HG03442 (cell line): ENCODE measurements around the gene TMEM208.

Experiments
- ATAC-seq: cut with Tn5 transposase; IDR thresholded peaks from one replicate; pipeline ENCODE4 v1.9.1; 2021; ENCODE audit warnings: mild to moderate bottlenecking, moderate library complexity; ENCODE audit not compliant: unreplicated experiment

Gene TMEM208

DNA sequence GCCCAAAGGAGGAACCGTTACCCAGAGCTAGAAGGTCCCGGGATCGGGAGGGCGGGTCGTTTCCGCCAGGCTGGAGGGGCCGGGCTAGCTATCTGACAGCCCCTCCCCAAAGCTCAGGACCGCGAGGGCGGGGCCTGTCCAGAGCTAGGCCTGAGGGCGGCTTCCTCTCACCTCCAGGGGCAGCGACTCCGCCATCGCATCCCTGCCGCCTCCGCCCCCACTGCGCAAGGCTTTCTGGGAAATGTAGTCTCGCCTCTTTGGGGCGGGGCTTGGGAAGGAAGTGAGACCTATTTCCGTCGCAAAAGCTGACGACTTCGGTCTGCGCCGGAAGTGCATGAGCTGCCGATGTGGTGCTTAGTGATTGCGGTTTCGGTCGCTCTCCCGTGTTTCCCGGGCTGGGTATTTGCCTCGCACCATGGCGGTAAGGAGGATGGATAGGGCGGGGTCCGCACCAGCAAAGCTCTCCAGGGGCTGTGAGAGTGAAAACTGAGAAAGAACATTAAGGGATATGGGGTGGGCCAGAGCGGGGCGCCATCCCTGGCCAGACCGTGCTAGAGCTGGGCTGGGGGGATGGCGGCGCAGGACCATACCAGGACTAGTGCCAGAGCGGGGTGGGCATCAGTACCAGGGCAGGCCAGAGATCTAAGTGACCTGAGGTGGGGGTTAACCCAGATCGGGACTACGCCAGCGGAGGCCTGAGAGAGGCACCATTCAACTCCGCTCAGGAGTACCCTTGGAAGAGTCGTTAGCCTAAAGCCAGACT lies at the start of gene TMEM208:
TMEM208 (plus strand) TSS at position 327 of the 763 bp plus-strand sequence; CDS start at position 416, 89 bp downstream.
- ATAC-seq = peak; percentile 93

DNA sequence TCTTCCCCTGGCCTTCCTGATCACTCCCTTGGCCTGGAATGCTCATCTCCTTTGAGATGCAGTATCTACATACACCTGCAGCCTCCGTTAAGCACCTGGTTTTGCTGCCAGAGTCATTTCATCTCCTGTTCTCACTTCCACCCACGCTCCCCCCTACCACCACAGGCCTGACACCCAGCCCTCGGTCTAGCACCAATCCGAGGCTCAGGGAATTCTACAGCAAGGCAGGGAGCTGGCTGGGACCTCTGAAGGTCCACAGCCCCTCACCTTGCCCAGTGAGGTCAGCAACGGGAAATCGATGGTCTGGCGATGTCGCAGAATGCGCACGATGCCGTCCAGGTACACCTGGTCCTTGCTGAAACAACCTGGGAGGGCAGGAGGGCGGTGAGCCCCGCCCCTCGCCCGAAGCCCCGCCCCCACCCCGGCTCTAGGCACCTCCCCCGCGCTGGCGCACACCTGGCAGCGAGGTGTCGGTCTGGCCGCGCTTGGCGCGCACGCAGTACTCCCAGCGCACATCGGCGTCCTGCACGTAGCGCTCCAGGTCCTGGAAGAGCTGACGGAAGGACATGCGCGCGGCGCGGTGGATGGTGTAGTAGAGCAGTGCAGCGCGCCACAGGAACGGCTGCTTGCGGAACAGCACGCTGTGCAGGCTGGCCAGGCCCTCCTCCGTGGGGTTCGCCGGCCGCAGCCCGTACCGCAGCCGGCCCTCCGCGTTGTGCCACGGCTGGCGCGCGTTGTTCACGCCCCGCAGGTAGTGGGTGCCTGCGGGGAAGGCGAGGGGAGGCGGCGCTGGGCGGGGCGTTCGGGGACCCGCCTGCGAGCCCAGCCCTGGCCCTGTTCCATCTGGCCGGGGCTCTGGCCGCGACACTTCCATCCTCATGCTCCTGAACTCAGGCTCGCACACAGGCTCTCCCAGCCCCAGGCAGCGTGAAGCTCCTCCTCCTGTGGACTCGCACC lies 48.9 kb upstream of the TMEM208 start:
- peak; percentile 33 for ATAC-seq

DNA sequence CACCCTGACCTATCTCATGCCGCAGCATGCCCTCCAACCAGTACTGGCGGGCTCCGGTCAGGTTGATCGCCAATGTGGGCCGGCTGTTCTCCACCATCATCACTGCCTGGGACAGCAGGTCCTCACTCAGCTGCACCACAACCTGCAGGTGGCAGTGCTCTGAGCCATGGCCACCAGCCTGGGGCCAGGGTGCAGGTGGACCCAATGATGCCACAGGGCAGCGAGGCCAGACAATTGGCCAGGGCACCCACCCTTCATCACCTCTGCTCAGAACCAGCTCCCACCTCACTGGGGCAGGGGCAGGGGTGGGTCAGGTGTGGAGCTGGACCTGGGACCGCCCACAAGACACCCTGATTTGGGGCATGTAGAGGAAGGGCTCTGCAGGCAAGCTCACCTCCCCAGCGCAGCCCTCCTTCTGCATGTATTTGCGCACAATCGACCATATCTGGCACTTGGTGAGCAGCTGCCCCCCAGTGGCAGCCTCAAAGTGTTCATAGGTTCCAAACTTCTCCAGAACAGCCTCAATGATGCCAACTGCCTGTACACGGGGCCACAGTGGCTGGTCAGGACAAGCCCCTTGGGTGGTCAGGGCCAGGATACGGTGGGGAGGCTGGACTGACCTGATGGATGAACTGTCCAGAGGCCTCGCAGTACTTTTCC lies 47.4 kb upstream of the TMEM208 start:
- ATAC-seq = no peak

DNA sequence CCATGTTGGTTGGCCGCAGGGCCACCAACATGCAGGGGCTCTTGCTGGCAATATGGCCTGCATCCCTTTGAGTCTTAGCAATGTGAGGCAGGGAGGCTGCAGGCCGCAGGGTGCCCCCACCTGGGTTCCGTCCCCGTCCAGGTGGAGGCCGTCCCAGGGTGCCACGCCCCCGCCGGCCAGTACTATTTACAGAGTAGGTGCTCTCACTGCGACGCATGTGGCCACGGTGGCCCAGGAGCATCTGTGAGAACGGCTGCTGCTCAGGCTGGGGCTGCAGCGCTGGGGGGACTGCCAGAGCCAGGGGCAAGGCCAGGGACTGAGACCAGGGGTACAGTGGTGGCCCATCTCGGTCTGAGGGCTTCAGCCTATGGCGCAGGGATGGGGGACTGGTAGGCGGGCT lies 46.8 kb upstream of the TMEM208 start:
- no peak for ATAC-seq

DNA sequence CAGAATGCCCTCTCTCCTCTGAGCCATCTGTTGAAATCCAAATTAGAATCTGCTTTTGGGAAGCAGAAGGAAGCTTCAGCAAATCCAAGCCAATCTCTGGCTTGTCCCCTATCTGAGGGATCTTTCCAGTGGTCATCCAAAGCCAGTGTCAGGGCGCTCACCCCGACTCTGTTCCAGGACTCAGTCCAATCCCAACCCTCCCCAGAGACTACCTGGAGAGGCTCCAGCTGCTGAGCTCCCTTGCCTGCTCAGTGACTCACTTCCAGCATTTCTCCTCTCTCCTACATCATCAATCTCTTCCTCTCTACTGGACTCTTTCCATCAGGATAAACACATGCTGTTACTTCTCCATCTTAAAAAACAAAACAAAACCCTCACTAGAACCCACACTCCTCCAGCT lies 45.6 kb upstream of the TMEM208 start:
- ATAC-seq = no peak

DNA sequence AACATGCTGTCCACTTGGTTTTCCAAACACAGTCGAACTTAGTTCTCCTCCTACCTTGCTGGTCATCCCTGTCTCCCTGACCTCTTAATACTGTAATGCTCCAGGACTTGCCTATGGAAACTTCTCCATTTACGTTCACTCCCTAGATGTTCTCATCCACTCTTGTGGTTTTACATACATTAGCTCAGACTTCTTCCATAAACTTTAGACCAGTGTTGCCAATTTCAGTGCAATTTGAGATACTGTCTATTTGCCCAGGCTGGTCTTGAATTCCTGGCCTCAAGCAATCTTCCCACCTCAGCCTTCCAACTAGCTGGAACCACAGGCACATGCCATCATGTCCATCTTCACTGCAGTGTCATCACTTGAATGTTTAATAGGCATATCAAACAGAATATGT lies 44.6 kb upstream of the TMEM208 start:
- no peak for ATAC-seq

DNA sequence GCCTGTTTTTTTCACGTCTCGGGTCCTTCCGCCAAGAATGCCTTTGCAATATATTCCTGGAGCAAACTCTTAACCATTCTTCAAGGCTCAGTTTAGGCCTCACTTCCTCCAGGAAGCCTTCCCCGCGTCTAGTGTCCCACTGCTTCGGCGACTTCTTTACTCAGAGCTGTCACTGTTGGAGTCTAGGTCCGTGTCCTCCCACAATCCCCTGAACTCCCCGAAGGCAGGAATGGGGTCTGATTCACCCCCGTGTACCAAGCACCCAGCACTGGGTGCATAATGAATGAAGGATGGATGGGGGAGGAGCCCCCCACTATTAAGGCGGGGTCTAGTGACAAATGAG lies 43.7 kb upstream of the TMEM208 start:
- no peak for ATAC-seq

DNA sequence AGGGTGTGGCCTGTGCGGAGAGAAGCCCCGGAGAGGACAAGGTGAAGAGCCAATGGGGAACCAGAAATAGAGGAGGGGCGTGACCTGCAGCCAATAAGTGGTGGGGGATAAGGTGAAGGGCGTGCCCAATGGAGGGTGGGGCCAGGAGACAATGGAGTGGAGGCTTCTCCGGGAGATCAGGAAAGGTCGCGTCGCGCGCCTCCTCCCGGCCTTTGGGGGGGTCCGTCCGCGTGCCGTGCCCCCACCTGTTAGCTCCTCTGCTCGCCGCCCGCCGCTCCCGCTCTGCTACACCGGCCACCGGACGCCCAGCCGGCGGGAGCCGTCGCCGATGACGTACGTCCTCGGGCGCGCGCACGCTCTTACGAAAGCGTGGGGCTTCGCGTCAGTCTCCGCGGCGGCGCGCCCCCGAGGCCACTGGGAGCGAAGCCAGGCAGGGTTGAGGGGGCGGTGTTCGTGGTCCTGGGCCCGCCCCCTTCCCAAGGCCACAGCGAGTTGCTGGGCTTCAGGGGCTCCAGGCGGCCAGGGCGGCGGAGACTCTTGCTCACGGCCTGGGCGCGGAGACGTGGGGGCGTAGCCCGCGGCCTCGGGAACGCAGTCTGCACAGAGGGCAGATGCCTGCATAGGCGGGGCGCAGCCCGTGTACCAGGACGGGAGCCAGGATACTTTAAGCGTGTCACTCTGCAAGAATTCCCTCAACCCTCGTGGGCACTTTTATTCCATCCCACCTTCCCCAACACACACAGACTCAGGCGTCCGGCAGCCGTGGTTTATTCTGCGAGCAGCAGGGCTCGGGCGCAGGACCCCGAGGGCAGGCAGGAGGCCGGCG lies 43.1 kb upstream of the TMEM208 start, which contains the start of gene MATCAP1:
MATCAP1 (minus strand) TSS at position 337 of the 826 bp plus-strand sequence. CDS start 3,353 bp downstream, outside the sequence.
- ATAC-seq = peak; percentile 89

DNA sequence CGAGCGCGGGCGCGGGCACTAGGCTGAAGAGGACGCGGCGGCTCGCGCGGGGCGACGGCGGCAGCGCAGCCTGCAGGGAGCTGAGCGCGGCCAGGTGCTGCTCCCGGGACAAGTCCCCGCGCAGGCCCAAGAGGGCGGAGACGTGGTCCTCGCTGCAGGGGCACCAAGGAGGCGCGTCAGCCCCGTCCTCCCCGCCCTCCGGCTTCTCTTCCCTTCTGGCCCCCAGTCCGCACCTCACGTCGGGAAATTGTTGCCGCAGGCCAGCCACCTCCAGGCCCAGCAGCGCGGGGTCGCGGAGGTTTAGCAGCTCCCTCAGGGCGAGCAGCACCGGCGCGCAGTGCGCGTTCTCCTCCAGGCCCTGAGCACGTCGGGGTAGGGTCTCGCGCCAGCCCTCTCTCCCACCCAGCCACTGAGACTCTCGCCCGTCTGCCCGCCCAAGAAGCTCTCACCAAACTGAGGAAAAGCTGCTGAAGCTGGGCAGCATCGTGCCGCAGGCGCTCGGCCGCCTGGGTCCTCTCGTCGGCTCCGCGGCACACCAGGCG lies 42.4 kb upstream of the TMEM208 start:
- no peak for ATAC-seq

DNA sequence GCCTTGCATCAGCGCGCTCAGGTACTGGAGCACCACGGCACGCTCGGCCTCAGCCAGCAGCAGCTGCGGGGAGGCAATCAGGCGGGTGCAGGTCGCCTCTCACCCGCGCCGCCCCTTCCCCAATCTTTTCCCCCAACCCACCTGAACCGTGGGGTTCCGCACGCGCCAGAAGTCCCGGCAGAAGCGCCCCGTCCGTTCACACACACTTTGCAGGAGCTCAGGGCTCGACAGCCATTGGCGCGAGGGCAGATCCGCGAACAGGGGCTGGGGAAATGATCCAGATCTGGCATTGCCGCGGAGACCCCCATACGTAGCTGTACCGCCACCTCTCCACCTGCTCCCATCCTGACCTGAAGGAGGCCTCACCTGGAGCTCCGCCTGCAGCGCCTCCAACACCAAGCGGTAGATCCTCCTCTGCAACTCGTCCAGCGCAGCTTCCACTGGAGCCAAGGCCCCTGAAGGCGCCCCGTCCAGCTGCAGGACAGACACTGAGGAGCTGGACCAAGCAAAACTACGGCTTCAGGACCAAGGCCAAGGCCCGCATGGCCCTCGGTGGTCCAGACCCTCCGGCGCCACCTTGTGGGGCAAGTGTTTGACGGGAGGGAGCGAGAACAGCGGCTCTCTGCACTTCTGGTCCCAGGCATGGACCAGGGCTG lies 41.8 kb upstream of the TMEM208 start:
- no peak for ATAC-seq

DNA sequence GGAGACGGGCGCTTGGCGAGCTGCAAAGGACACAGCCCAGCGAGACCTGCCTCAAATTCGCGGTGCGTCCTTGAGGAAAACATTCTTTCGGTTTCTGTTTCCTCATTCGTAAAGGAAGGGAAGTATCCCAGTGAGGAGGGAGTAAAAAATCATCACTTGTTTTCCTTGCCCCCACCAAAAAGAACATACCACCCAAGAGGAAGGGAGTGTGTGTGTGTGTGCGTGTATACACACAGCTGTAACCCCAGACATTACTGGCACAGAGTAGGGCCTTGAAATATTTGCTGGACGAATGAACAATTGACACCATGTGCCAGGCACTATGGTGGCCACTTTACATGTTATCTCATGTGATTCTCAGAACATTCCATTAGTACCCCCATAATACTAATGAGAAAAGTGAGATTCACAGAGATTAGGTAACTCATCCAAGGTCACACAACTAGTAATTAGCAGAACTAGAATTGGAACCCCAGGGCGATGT lies 41.2 kb upstream of the TMEM208 start:
- no peak for ATAC-seq

DNA sequence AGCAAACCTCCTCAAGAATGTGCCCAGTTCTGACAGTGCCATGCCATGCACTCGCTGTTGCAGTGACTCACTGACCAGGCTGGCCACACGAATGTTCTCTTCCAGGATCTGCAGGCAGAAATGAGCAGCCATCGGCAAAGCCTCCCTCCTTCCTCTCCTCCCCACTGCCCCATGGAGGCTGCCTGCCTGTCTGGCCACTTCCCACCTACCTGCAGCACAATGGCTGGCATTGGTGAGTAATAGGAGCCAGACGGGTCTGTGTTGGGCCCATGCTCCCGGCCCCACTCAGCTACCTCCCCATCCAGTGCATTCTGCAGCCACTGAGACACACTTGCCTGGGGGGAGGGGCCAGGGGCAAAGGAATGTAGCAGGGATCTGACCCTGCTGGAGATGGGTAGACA lies 40.4 kb upstream of the TMEM208 start:
- ATAC-seq = no peak

DNA sequence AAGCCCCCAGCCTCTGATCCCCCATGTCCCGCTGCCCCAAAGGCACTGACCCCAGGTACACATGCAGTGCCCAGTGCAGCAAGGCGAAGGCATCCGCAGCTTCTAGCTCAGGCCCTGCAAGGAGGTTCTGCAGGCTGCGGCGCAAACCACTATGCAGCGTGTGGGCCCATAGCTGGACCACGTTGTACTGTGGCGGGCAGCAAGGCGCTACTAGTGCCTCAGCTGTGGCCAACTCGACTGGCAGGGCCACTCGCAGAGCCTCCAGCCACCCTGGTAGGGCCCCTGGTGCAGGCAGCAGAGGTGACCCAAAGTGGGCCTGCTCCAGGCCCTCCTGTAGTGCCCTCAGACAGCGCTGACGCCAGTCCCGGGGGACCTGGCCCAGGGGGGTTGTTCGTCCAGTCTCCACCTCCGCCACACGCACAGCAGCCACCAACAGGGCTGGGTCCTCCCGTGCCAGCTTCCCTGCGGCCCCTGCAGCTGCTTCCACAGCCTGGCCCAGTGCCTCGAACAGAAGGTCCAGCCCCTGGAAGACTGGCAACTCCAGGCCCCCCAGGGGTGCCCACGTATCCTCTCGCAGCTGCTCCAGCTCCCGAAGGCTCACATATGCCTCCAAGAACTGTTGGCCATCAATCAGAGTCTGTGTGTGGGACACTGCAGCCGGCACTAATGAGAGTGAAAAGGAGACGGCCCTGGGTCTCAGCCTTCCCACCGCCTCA lies 39.6 kb upstream of the TMEM208 start:
- ATAC-seq = no peak

DNA sequence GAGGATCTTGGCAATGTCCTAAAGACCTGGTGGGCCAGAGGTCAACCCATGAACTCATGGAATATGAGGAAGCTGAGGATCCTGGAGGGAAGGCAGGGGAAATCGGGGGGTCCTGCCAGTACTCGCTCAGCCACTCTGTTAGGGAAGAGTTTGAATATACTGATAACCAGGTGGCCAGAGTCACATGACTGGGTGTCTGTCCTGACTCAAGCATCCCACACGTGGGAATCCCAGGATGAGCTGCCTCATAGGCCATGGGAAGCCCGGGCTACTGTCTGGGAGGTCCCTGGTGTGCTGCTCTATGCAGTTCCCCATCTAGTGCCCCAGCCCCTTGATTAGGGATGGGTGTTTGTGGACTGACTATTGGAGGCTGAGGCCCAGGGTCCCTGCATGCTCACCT lies 38.6 kb upstream of the TMEM208 start:
- ATAC-seq = no peak

DNA sequence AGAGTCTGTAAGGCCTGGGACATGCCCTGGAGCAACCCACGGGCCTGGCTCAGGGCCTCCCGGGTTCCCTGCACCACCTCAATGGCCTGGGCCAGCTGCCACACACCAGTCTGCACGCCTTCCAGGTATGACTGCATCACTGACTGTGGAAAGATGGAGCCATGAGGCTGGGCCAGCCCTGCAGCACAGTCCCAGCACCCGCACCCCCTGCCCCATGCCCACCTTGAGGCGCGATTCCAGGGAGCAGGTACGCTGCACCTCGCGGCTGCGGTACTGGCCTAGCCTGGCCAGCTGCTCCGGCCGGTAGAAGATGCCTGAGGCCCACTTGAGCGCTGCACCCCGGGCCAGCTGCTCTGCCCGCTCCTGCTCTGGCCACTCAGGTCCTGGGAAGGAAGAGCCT lies 38.1 kb upstream of the TMEM208 start:
- no peak for ATAC-seq

DNA sequence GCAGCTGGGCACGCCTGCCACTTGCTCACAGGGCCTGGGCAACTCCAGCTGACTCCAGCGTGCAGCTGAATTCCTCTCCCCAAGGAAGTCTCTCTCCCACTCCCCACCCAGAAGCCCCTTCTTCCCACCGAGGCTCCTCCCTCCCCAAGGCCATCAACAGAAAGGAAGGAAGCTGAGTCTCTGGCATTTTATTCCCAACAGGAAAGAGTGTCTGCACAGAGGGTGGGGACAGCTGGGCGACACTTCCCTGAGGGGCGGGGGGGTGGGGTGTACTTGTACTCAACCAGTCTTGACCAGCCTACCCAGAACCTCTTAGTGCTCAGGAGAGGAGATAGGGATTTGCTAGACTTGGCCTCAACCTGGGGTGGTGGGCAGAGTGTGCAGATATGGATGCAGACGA lies 36.9 kb upstream of the TMEM208 start, which contains the start of gene EXOC3L1:
EXOC3L1 (minus strand) TSS at position 96 of the 400 bp plus-strand sequence. CDS start 460 bp downstream, outside the sequence.
- ATAC-seq = no peak

DNA sequence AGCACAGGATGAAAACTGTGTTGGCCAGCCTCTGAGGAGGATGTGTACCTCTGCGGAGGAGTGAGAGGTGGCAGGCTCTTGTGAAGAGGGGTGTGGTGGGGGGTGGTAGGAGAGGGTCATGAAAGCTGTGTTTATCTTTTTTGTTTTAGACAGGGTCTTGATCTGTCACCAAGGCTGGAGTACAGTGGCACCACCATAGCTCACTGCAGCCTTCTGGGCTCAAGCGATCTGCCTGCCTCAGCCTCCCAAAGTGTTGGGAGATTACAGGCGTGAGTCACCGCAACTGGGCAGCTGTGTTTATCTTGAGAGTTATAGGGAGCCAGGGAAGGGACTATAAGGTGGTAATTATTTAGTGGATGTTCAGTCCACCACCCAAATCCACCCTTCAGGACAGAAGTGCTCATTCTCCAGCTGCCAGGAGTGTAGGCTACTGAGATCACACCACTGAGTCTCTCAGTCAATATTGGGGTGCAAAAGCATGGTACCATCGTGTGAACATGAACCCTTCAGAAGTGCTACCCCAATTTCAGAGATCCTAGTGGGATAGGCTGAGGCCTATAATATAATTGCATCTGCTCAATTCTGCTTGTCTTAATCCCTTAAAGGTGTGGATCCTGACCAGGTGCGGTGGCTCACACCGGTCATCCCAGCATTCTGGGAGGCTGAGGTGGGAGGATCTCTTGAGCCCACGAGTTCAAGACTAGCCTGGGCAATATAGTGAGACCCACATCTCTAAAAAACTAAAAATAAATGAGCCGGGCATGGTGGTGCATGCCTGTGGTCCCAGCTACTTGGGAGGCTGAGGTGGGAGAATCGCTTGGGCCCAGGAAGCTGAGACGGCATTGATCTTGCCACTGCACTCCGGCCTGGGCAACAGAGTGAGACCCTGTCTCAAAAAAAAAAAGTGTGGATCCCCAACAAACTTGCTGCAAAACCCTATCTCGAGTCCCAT lies 36.2 kb upstream of the TMEM208 start:
- no peak for ATAC-seq
